Endometrial microvascular endothelial cells (primary cell): ENCODE data around the gene MLLT11. TPM values are rescaled to one million over a fixed set of nuclear protein-coding genes. Genes with fewer than 3 reads are reported as not detected.

Experiments used
- in situ Hi-C: cut with HindIII; loops from 2 replicates; pipeline ENCODE4 v1.10.0; 2017; ENCODE audit warnings: low sequenced_read_pairs, low pct_unique_long_range_greater_than_20kb; ENCODE audit errors: inconsistent ontology term
- total RNA-seq: library from RNA; depleted of rRNA; stranded (reverse); fragments of >200 nt; gene quantifications from one replicate; pipeline ENCODE4 v1.2.3, GENCODE V29; 2015; ENCODE audit errors: inconsistent ontology term

The MLLT11 gene
- total RNA-seq, 1 donor from 2014 or later = 14.2 TPM

DNA sequence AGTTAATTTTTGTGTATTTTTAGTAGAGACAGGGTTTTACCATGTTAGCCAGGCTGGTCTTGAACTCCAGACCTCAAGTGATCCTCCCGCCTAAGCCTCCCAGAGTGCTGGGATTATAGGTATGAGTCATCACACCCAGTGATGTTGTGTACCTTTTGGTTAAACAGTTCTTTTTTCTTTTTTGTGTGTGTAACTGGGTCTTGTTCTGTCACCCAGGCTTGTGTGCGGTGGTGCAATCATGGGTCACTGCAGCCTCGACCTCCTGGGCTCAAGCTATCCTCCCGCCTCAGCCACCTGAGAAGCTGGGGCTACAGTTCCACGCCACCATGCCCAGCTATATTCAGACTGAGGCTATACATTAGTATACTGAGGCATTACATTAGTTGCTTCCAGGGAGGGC, 48.1 kb downstream of the MLLT11 start:
- in situ Hi-C loops = no loop called here

GRCh38 chr1:151113877-151114276, 53.7 kb downstream of the MLLT11 start:
- in situ Hi-C loops = no loop called here

Other genes starting within 250 kb of the MLLT11 start
- gene ARNT, start 183.8 kb upstream of the MLLT11 start, total RNA-seq = 15.9 TPM
- gene CTXND2, start 173.3 kb upstream of the MLLT11 start, total RNA-seq = not detected
- 31.9 TPM for gene SETDB1, start 134.0 kb upstream of the MLLT11 start, total RNA-seq
- 144 TPM for gene CERS2, start 85.6 kb upstream of the MLLT11 start, total RNA-seq
- gene ANXA9, start 78.1 kb upstream of the MLLT11 start, total RNA-seq = not detected
- 9.4 TPM for gene MINDY1, start 53.5 kb upstream of the MLLT11 start, total RNA-seq
- gene PRUNE1, start 51.9 kb upstream of the MLLT11 start, total RNA-seq = 6.3 TPM
- gene BNIPL, start 23.8 kb upstream of the MLLT11 start, total RNA-seq = not detected
- 4.6 TPM for gene C1orf56, start 12.6 kb upstream of the MLLT11 start, total RNA-seq
- 75.7 TPM for gene CDC42SE1, start 775 bp upstream of the MLLT11 start, total RNA-seq
- gene GABPB2, start 10.4 kb downstream of the MLLT11 start, total RNA-seq = 14.4 TPM
- 51.7 TPM for gene SEMA6C, start 86.2 kb downstream of the MLLT11 start, total RNA-seq
- gene TNFAIP8L2, start 96.3 kb downstream of the MLLT11 start, total RNA-seq = 0.37 TPM
- gene LYSMD1, start 105.5 kb downstream of the MLLT11 start, total RNA-seq = 2.5 TPM
- gene SCNM1, start 105.7 kb downstream of the MLLT11 start, total RNA-seq = 34.4 TPM
- gene TMOD4, start 115.6 kb downstream of the MLLT11 start, total RNA-seq = not detected
- 69.4 TPM for gene VPS72, start 129.8 kb downstream of the MLLT11 start, total RNA-seq
- gene PIP5K1A, start 138.2 kb downstream of the MLLT11 start, total RNA-seq = 50.7 TPM
- 163 TPM for gene PSMD4, start 194.3 kb downstream of the MLLT11 start, total RNA-seq
- gene ZNF687, start 221.9 kb downstream of the MLLT11 start, total RNA-seq = 13.5 TPM